HL-60 (cell line): Measurements from ENCODE around the gene COPS6.

Experiments
- GABPA ChIP-seq: IDR thresholded peaks from 2 replicates; pipeline ENCODE4 v1.6.1; 2012; ENCODE audit warnings: low read depth
- POLR2AphosphoS5 ChIP-seq: IDR thresholded peaks from 2 replicates; pipeline ENCODE4 v1.6.1; 2012; ENCODE audit warnings: low read depth
- SPI1 ChIP-seq: IDR thresholded peaks from 2 replicates; pipeline ENCODE4 v1.6.1; 2012; ENCODE audit warnings: low read depth, mild to moderate bottlenecking, borderline replicate concordance
- TF ChIP-seq, protein P1 (sequence below): IDR thresholded peaks from one replicate; pipeline ENCODE4 v1.5.1; 2011; ENCODE audit warnings: low read length, control low read depth, inconsistent platforms; ENCODE audit not compliant: insufficient read depth
- TF ChIP-seq, protein P2 (sequence below): IDR thresholded peaks from 2 replicates; pipeline ENCODE4 v1.6.1; 2012; ENCODE audit warnings: low read depth; ENCODE audit not compliant: insufficient replicate concordance

DNA sequence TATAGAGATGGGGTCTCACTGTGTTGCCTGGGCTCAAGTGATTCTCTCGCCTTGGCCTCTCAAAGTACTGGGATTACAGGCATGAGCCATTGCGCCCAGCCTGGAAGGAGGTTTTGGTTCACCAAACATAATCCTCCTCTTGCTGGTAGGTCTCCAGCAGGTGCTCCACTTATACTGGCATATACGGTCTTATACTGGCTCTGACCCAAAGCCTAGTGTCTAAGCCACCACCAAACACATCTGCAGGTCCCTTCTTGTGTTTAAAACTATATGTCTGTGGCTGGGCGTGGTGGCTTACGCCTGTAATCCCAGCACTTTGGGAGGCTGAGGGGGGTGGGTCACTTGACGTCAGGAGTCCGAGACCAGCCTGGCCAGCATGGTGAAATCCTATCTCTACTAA lies 43.4 kb downstream of the COPS6 start:
- no peak for TF ChIP-seq POLR2AphosphoS5
- TF ChIP-seq, protein P1, sequence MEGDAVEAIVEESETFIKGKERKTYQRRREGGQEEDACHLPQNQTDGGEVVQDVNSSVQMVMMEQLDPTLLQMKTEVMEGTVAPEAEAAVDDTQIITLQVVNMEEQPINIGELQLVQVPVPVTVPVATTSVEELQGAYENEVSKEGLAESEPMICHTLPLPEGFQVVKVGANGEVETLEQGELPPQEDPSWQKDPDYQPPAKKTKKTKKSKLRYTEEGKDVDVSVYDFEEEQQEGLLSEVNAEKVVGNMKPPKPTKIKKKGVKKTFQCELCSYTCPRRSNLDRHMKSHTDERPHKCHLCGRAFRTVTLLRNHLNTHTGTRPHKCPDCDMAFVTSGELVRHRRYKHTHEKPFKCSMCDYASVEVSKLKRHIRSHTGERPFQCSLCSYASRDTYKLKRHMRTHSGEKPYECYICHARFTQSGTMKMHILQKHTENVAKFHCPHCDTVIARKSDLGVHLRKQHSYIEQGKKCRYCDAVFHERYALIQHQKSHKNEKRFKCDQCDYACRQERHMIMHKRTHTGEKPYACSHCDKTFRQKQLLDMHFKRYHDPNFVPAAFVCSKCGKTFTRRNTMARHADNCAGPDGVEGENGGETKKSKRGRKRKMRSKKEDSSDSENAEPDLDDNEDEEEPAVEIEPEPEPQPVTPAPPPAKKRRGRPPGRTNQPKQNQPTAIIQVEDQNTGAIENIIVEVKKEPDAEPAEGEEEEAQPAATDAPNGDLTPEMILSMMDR = no peak
- TF ChIP-seq, protein P2, sequence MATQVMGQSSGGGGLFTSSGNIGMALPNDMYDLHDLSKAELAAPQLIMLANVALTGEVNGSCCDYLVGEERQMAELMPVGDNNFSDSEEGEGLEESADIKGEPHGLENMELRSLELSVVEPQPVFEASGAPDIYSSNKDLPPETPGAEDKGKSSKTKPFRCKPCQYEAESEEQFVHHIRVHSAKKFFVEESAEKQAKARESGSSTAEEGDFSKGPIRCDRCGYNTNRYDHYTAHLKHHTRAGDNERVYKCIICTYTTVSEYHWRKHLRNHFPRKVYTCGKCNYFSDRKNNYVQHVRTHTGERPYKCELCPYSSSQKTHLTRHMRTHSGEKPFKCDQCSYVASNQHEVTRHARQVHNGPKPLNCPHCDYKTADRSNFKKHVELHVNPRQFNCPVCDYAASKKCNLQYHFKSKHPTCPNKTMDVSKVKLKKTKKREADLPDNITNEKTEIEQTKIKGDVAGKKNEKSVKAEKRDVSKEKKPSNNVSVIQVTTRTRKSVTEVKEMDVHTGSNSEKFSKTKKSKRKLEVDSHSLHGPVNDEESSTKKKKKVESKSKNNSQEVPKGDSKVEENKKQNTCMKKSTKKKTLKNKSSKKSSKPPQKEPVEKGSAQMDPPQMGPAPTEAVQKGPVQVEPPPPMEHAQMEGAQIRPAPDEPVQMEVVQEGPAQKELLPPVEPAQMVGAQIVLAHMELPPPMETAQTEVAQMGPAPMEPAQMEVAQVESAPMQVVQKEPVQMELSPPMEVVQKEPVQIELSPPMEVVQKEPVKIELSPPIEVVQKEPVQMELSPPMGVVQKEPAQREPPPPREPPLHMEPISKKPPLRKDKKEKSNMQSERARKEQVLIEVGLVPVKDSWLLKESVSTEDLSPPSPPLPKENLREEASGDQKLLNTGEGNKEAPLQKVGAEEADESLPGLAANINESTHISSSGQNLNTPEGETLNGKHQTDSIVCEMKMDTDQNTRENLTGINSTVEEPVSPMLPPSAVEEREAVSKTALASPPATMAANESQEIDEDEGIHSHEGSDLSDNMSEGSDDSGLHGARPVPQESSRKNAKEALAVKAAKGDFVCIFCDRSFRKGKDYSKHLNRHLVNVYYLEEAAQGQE = no peak
- no peak for TF ChIP-seq SPI1
- no peak for TF ChIP-seq GABPA
